Measurements from ENCODE around the gene PICK1.
A peak's percentile ranks its signal among the peaks of the same experiment; 100 is the strongest.

PICK1 gene

DNA sequence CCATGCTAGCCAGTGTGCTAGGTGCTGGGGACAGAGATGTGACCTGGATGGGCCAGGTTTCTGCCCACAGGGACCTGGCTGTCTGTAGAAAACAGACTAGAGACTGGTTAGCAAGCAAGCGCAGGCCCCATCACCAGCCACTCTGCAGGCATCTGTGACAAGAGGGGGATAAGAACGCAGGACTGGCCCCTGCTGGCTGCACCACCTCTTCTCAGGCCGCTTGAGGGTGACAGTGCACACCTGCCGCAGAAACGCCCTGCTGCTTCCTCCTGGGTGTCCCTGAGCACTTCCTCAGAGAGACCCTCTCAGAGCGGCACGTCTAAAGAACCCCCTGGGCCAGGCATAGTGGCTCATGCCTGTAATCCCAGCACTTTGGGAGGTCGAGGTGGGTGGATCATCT lies 5.9 kb upstream of the PICK1 start:
- Mint-ChIP-seq H3K4me1 (ENCODE audit: low read depth) (peaks cover 9% of the 10 kb centered on the region), H3K4me3 (no peak overlapping the region), H3K9me3 (no peaks in the 10 kb centered on the region), H3K36me3 (ENCODE audit: low read depth) (no peaks in the 10 kb centered on the region), H3K27me3 (peaks cover 62% of the 10 kb centered on the region), H3K27ac (no peak overlapping the region)
- intact Hi-C loops (cut with micrococcal nuclease) = loop anchor here (5.0 kb wide), 2 partner anchors 301 to 521 kb away; partner anchors contain the start of gene DMC1

DNA sequence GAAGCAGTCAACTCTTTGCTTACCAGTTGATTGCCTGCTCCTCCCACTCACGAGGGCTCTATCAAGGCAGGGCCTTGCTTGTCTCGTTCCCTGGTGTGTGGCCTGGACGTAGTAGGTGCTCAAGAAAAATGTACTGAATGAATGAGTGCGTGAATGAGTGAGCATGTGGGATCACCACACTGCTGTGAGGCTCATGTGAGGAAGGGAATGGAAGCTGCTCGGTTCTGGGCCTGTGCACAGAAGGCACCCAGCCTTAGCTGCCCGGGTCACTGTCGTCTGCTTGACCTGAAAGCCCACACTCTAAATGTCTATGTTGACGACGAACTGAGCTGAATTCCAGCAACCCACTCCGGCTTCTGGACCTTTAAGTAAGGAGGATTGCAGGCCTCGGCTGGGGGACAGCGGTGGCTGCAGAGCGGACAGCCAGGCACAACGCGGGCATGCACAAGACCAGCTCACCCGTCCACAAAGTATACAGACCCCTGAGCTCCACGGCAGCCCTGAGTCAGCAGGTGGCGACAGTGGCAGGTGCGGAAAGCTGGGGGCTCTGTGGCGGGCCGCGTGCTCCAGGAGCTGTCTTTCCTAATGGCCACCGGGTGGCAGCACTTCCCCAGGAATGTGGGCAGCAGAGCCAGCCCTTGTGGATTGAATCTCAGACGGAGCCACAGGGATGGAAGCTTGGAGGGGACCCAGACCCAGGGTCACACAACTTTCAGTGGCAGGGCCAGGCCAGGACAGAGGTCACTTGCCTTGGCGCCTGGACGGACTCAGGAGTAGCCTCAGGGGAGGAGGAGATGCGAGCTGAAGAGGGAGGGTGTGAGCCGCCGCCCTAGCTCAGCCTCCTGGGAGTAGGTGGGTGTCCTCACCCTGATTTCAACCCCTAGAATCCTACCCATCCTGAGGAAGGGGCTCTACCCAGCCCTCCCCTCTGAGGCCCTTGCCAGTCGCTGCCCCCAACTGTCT lies 5.0 kb upstream of the PICK1 start:
- Mint-ChIP-seq H3K36me3 (ENCODE audit: low read depth) (peaks cover 4% of the 10 kb centered on the region), H3K4me3 (no peak overlapping the region), H3K27me3 (peaks cover 62% of the 10 kb centered on the region), H3K4me1 (ENCODE audit: low read depth) (peaks cover 18% of the 10 kb centered on the region), H3K9me3 (no peaks in the 10 kb centered on the region), H3K27ac (no peak overlapping the region)
- intact Hi-C loops (cut with micrococcal nuclease) = loop anchor here (2.0 to 5.0 kb wide), 3 partner anchors 53 to 520 kb away; partner anchors contain the start of gene DMC1

DNA sequence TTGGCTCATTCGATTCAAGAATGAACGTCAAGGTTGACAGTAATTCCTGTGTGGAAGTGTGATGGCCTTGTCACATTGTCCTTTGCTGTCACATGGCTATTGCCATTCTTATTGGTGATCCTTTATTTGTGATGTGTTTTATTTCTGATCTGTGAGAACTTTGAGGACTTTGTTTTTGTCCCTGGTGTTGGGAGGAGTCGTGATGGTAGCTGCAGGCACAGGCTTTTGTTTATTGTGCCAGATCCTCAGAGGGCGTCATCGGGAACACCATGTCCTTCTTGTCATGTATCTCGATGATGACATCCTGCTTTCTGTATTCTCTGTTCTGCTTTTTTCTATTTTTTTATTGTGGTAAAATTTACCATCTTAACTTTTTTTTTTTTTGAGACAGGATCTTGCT lies 5.6 kb downstream of the PICK1 start:
- peaks cover 18% of the 10 kb centered on the region for H3K4me1 Mint-ChIP-seq (ENCODE audit: low read depth)
- no peaks in the 10 kb centered on the region for H3K9me3 Mint-ChIP-seq
- peaks cover 90% of the 10 kb centered on the region for H3K36me3 Mint-ChIP-seq (ENCODE audit: low read depth)
- no peaks in the 10 kb centered on the region for H3K27me3 Mint-ChIP-seq
- H3K27ac Mint-ChIP-seq = peak overlapping the region; percentile 73
- no peak overlapping the region for H3K4me3 Mint-ChIP-seq
- intact Hi-C loops (cut with micrococcal nuclease) = no loop called here

DNA sequence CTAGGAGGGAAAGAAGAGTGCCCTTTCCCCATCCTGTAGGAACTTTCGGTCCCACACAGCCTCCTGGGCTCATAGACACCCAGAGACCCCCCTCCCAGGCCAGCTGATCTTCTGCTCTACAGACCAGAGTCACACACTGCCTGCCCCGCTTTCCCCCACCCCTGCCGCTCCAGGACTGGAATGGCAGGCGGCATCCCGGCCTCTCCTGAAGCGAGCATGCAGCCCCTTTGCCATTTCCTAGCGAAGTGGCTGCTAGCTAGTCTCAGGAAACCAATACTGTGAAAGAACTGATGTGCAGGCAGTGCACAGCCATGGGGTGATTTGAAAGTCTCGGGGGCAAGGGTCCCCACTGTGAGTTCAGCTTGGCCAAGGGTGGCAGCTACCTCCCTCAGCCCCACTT lies 8.3 kb downstream of the PICK1 start:
- intact Hi-C loops (cut with micrococcal nuclease) = no loop called here
- peaks cover 97% of the 10 kb centered on the region for H3K36me3 Mint-ChIP-seq (ENCODE audit: low read depth)

DNA sequence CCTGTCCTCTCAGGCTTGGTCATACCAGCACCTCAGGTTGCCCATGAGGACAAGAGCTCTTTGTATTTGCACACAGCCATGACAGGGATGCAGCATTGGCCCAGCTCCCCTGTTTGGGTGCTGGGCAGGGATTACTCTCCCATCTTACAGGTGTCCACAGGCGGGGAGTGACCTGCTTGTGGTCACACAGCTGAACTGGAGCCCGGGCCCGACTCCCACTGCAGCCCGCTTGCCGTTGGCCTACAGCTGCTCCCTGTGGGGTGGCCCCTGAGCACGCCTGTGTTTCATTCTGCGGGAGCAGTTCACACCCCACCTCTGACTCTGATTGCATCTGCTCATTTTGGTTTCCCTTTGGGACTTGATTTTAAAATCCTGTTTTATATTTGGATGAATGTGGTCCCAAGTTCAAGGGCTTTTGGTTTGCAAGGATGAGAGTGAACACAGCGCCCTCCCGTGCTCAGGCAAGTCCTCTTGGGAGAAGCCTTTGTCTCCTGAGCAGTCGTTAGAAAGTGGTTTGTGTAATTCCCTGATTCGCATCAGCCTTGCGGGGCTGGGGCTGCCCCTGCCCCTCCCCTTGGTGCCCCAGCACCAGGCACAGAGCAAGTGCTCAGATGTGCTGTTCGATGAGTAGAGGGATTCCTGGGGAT lies 9.3 kb downstream of the PICK1 start:
- H3K4me3 Mint-ChIP-seq = no peak overlapping the region
- no peak overlapping the region for H3K27ac Mint-ChIP-seq
- no peaks in the 10 kb centered on the region for H3K27me3 Mint-ChIP-seq
- H3K4me1 Mint-ChIP-seq (ENCODE audit: low read depth) = peaks cover 13% of the 10 kb centered on the region
- peaks cover 99% of the 10 kb centered on the region for H3K36me3 Mint-ChIP-seq (ENCODE audit: low read depth)
- intact Hi-C loops (cut with micrococcal nuclease) = no loop called here
- no peaks in the 10 kb centered on the region for H3K9me3 Mint-ChIP-seq

More for the DNA sequence above, 8.3 kb downstream of the PICK1 start:
- Mint-ChIP-seq H3K4me1 (ENCODE audit: low read depth) (peaks cover 13% of the 10 kb centered on the region), H3K27ac (no peak overlapping the region), H3K27me3 (no peaks in the 10 kb centered on the region), H3K9me3 (no peaks in the 10 kb centered on the region), H3K4me3 (no peak overlapping the region)

DNA sequence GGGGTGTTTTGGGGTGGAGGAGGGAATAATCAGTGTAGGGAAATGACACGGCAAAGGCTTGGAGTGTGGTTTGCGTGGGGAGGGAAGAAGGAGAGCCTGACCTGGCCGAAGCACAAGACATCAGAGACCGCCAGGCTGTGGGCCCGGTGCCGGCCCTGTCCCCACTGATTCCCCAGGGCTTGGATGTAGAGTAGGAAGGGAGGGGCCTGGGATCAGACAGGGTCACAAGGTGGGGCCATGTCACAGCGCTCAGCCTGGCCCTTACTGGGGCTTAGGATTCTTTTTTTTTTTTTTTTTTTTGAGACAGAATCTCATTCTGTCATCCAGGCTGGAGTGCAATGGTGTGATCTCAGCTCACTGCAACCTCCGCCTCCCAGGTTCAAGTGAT lies 9.8 kb downstream of the PICK1 start:
- no peaks in the 10 kb centered on the region for H3K27me3 Mint-ChIP-seq
- no peaks in the 10 kb centered on the region for H3K9me3 Mint-ChIP-seq
- no peak overlapping the region for H3K4me3 Mint-ChIP-seq
- no peak overlapping the region for H3K27ac Mint-ChIP-seq
- H3K4me1 Mint-ChIP-seq (ENCODE audit: low read depth) = peaks cover 13% of the 10 kb centered on the region
- H3K36me3 Mint-ChIP-seq (ENCODE audit: low read depth) = peaks cover 99% of the 10 kb centered on the region
- intact Hi-C loops (cut with micrococcal nuclease) = no loop called here

DNA sequence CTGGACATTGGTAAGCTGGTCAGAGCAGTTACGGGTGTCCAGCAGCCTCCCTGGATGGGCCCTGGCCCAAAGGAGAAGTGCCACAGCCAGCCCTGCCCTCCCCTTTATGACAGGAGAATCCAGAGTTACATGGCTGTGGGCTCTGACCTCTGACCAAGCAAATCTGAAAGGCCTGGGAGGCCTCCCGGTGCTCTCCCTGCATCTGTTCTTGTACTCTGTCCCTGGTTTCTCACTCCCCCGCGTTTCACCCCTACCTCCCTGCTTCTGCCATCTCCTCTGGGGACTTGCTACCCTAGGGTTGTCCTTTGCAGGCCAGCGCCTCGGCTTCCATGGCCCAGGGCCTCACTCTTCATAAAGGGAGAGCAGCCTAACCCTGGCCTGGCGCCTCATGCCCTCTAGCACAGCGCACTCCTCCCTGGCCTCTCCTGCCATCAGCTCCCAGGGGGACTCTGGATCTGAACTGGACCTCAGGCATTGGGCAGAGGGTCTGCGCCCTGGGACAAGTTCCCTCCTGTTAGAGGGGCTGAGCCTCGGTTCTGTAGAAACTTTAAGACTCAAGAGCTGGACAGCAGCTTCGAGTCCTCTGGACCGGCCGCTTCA lies 10.7 kb downstream of the PICK1 start:
- no peak overlapping the region for H3K4me3 Mint-ChIP-seq
- intact Hi-C loops (cut with micrococcal nuclease) = no loop called here

DNA sequence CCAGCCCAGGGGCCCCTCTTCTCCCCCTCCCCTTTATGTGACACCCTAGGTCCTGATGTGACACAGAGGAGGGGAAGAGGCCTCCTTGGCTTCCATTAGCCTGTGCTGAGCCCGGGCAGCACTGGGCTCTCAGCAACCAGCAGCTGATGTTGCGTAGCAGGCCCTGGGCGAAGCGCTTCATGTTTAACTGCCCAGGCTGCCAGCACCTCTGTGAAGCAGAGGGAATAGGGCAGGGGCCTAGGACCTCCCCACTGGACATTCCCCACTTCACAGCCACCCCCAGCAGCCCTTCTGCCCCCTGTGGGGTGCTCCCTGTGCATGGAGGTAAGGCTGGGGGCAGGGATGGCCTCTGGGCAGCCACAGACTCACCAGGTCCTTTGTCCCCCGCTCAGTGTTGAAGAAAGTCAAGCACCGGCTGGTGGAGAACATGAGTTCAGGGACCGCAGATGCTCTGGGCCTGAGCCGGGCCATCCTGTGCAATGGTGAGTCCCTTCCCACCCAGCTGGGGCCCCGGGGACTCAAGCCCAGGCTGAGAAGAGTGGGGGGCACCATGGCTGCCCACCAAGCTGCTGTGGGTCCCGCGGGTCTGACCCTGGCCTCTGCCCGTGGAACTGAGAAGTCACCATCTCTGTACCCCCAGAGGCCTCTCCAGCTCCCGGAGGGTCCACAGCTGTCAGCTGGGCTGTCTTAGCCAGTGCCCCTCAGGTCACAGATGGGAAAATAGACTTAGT lies 11.6 kb downstream of the PICK1 start:
- Mint-ChIP-seq H3K4me1 (ENCODE audit: low read depth) (no peaks in the 10 kb centered on the region), H3K27me3 (no peaks in the 10 kb centered on the region), H3K36me3 (ENCODE audit: low read depth) (peaks cover 99% of the 10 kb centered on the region), H3K9me3 (no peaks in the 10 kb centered on the region), H3K27ac (no peak overlapping the region), H3K4me3 (no peak overlapping the region)
- intact Hi-C loops (cut with micrococcal nuclease) = no loop called here

More for the DNA sequence above, 10.7 kb downstream of the PICK1 start:
- H3K9me3 Mint-ChIP-seq = no peaks in the 10 kb centered on the region
- peaks cover 7% of the 10 kb centered on the region for H3K4me1 Mint-ChIP-seq (ENCODE audit: low read depth)
- no peaks in the 10 kb centered on the region for H3K27me3 Mint-ChIP-seq
- H3K36me3 Mint-ChIP-seq (ENCODE audit: low read depth) = peaks cover 99% of the 10 kb centered on the region
- H3K27ac Mint-ChIP-seq = no peak overlapping the region

DNA sequence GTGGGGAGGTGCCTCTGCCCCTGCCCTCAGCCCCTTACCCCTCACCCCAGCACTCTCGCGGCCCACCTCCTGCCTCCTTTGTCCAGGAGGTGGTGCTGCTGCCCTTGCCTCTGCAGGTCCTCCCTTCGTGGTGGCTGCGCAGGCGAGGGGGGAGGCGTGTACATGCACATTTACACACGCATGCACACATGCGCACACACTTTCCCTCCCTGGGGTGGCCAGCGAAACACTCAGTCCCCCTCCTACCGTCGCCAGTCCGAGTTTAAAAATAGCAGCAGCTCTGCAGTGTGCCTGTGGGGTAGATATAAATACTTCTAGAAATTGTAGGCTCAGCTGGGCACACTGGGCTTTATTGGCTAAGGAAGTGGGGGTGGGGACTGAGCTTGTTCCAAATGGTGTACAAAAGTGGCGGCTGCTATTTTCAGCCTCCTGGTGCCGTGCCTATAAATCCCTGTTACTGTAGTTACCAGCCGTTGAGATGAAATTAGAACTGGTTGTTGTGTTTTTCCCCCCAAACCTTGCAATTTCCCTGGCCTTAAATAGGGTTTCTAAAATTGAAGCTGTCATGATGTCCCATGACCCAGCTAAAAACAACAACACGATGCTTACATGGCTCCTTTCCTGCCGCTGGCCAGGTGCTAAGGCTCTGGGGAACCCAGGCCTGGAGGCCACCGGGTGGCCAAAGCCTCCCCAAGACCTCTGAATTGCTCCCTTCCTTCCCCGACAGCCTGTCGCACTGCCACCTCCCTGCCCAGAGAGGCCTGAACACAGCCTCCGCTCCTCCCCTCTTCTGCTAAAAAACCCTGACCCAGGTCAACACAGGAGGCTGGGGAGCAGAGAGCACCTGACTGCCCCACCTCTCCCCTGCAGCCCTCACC lies 12.4 kb downstream of the PICK1 start:
- no peak overlapping the region for H3K4me3 Mint-ChIP-seq
- no peaks in the 10 kb centered on the region for H3K27me3 Mint-ChIP-seq
- no peaks in the 10 kb centered on the region for H3K4me1 Mint-ChIP-seq (ENCODE audit: low read depth)
- no peaks in the 10 kb centered on the region for H3K9me3 Mint-ChIP-seq
- H3K27ac Mint-ChIP-seq = no peak overlapping the region
- intact Hi-C loops (cut with micrococcal nuclease) = no loop called here
- peaks cover 99% of the 10 kb centered on the region for H3K36me3 Mint-ChIP-seq (ENCODE audit: low read depth)

DNA sequence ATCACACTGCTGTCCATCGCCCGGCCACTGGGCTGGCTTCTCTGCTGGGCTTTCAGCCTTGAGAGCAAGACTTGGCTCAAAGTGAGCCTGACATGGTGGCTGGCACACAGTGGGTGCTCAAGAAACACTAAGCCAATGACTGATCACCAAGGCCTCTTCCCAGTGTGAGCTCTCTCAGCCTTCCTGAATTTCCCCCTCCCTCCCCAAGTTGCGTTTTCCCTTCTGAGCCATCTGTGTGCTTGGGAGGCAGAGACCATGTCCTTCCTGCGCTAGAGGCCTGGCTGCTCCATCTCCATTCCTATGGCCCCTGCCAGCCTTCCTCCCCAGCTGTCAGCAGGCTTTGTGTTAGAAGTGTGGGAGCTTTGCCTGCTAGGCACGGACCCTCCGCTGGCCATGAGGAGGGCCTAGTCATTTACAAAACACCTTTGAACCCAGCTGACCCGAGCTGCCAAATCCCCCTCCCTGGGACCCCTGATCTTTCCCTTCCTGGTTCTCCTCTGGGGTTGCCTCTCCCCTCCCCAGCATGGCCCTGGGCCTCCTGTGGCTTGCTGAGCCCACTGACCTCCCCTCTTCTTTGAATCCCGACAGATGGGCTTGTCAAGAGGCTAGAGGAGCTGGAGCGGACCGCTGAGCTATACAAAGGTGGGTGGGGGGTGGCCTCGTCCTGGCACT lies 13.2 kb downstream of the PICK1 start:
- peaks cover 99% of the 10 kb centered on the region for H3K36me3 Mint-ChIP-seq (ENCODE audit: low read depth)
- H3K4me1 Mint-ChIP-seq (ENCODE audit: low read depth) = no peaks in the 10 kb centered on the region
- no peak overlapping the region for H3K4me3 Mint-ChIP-seq
- no peaks in the 10 kb centered on the region for H3K27me3 Mint-ChIP-seq
- intact Hi-C loops (cut with micrococcal nuclease) = no loop called here
- no peak overlapping the region for H3K27ac Mint-ChIP-seq
- no peaks in the 10 kb centered on the region for H3K9me3 Mint-ChIP-seq

DNA sequence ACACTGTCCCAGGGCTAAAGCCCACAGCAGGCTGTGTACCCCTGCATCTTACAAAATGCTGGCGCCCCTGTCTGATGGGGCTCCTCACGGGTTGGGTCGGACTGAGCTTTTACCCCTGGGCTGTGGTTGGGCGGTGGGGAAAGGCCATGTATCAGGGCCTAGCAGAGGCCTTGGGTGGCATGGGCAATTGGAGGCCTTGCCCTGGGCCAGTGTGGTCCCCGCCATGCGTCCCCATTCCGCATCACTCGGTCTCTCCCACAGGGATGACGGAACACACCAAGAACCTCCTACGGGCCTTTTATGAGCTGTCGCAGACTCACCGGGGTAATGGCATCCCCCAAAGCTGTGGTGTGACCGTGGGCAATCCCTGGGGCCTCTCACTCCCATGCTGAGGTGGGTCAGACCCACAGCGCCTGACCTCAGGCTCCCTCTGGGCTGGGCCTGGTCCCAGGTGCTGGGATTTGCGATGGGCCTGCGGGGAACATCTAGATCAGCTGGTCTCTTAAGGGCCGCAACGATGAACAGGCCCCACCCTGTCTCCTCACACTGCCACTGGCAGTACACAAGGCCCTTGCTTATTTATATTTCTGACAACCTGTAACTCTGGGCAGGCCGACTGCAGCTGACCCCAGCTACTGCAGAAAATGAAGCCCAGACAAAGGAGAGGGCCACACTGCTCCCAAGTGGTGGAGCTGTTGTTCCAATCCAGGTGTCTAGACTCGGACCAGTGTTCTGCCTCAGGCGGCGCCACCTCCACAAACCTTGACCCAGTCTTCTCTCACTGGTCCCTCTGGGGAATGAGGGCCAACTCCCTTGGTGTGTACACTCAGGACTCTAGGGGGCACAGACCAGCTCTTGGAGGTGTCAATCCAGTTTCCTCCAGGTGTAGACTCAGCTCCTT lies 14.5 kb downstream of the PICK1 start:
- no peaks in the 10 kb centered on the region for H3K9me3 Mint-ChIP-seq
- H3K27me3 Mint-ChIP-seq = no peaks in the 10 kb centered on the region
- intact Hi-C loops (cut with micrococcal nuclease) = no loop called here
- H3K27ac Mint-ChIP-seq = no peak overlapping the region
- no peak overlapping the region for H3K4me3 Mint-ChIP-seq
- H3K36me3 Mint-ChIP-seq (ENCODE audit: low read depth) = peaks cover 96% of the 10 kb centered on the region
- no peaks in the 10 kb centered on the region for H3K4me1 Mint-ChIP-seq (ENCODE audit: low read depth)

Measured in dendritic cell treated with granulocyte-macrophage colony-stimulating factor and Interleukin-4, amounts not matched to agents 40 ng/mL and 50 ng/mL, for 4 days (primary cell).